ENCODE measurements around the gene HNRNPH2.

DNA sequence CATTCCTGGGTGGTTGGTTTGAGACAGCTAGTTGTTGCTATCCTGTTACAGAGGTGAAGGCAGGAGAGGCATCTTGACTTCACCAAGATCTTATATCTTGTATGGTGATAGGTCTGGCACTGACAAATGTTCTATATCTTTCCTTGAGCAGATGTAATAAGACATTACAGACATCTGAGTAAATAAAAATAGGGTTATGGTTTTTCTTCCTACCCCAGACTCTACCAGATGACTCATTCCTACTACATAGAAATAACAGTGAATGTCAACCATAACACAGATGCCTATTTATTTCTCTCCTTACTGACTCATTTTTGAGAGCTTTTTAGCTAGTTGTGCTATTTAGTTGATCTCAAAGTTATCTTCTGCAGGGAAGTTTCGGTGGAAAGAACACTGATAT is 21.9 kb downstream of the HNRNPH2 start:
- TF ChIP-seq RFX5 (IDR thresholded peaks at IDR 0.05) = no peak
- TF ChIP-seq, protein P1, sequence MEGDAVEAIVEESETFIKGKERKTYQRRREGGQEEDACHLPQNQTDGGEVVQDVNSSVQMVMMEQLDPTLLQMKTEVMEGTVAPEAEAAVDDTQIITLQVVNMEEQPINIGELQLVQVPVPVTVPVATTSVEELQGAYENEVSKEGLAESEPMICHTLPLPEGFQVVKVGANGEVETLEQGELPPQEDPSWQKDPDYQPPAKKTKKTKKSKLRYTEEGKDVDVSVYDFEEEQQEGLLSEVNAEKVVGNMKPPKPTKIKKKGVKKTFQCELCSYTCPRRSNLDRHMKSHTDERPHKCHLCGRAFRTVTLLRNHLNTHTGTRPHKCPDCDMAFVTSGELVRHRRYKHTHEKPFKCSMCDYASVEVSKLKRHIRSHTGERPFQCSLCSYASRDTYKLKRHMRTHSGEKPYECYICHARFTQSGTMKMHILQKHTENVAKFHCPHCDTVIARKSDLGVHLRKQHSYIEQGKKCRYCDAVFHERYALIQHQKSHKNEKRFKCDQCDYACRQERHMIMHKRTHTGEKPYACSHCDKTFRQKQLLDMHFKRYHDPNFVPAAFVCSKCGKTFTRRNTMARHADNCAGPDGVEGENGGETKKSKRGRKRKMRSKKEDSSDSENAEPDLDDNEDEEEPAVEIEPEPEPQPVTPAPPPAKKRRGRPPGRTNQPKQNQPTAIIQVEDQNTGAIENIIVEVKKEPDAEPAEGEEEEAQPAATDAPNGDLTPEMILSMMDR (IDR thresholded peaks at IDR 0.05) = no peak
- TF ChIP-seq, protein P2, sequence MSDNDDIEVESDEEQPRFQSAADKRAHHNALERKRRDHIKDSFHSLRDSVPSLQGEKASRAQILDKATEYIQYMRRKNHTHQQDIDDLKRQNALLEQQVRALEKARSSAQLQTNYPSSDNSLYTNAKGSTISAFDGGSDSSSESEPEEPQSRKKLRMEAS (IDR thresholded peaks at IDR 0.05) = no peak
- TF ChIP-seq, protein P3, sequence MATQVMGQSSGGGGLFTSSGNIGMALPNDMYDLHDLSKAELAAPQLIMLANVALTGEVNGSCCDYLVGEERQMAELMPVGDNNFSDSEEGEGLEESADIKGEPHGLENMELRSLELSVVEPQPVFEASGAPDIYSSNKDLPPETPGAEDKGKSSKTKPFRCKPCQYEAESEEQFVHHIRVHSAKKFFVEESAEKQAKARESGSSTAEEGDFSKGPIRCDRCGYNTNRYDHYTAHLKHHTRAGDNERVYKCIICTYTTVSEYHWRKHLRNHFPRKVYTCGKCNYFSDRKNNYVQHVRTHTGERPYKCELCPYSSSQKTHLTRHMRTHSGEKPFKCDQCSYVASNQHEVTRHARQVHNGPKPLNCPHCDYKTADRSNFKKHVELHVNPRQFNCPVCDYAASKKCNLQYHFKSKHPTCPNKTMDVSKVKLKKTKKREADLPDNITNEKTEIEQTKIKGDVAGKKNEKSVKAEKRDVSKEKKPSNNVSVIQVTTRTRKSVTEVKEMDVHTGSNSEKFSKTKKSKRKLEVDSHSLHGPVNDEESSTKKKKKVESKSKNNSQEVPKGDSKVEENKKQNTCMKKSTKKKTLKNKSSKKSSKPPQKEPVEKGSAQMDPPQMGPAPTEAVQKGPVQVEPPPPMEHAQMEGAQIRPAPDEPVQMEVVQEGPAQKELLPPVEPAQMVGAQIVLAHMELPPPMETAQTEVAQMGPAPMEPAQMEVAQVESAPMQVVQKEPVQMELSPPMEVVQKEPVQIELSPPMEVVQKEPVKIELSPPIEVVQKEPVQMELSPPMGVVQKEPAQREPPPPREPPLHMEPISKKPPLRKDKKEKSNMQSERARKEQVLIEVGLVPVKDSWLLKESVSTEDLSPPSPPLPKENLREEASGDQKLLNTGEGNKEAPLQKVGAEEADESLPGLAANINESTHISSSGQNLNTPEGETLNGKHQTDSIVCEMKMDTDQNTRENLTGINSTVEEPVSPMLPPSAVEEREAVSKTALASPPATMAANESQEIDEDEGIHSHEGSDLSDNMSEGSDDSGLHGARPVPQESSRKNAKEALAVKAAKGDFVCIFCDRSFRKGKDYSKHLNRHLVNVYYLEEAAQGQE (IDR thresholded peaks at IDR 0.05) = no peak
- TF ChIP-seq HDAC2 (IDR thresholded peaks at IDR 0.05) = no peak
- TF ChIP-seq CHD4 (IDR thresholded peaks at IDR 0.05; ENCODE audit: borderline replicate concordance) = no peak
- no peak for TF ChIP-seq CEBPB (IDR thresholded peaks at IDR 0.05)
- TF ChIP-seq CBX8 (IDR thresholded peaks at IDR 0.05) = no peak
- TF ChIP-seq, protein P4, sequence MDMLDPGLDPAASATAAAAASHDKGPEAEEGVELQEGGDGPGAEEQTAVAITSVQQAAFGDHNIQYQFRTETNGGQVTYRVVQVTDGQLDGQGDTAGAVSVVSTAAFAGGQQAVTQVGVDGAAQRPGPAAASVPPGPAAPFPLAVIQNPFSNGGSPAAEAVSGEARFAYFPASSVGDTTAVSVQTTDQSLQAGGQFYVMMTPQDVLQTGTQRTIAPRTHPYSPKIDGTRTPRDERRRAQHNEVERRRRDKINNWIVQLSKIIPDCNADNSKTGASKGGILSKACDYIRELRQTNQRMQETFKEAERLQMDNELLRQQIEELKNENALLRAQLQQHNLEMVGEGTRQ (IDR thresholded peaks at IDR 0.05) = no peak
- TF ChIP-seq HOXA7 (CRISPR knock-in tag; IDR thresholded peaks at IDR 0.05) = no peak
- no peak for TF ChIP-seq KDM1A (IDR thresholded peaks at IDR 0.05; ENCODE audit: low read depth)
- TF ChIP-seq, protein P5, sequence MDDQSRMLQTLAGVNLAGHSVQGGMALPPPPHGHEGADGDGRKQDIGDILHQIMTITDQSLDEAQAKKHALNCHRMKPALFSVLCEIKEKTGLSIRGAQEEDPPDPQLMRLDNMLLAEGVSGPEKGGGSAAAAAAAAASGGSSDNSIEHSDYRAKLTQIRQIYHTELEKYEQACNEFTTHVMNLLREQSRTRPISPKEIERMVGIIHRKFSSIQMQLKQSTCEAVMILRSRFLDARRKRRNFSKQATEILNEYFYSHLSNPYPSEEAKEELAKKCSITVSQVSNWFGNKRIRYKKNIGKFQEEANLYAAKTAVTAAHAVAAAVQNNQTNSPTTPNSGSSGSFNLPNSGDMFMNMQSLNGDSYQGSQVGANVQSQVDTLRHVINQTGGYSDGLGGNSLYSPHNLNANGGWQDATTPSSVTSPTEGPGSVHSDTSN (IDR thresholded peaks at IDR 0.05) = no peak
- TF ChIP-seq POLR2A (IDR thresholded peaks at IDR 0.05; ENCODE audit: low read length) = no peak

Data from A549 (cell line).